Measurements from ENCODE around the gene EDAR.

Gene EDAR

GRCh38 chr2:108906403-108907077, 82.5 kb downstream of the EDAR start:
- DNase-seq, result no peak

GRCh38 chr2:108905906-108906305, 83.1 kb downstream of the EDAR start:
- DNase-seq, result no peak

GRCh38 chr2:108905176-108905575, 83.8 kb downstream of the EDAR start:
- no peak for DNase-seq

GRCh38 chr2:108904680-108905079, 84.3 kb downstream of the EDAR start:
- DNase-seq, result no peak

GRCh38 chr2:108898315-108899082, 90.5 kb downstream of the EDAR start:
- no peak for DNase-seq

GRCh38 chr2:108896741-108897140, 92.3 kb downstream of the EDAR start:
- no peak for DNase-seq

- no peak for DNase-seq
Measured at GRCh38 chr2:108895188-108895587, 93.8 kb downstream of the EDAR start.

- DNase-seq, result no peak
Measured at GRCh38 chr2:108894766-108895165, 94.3 kb downstream of the EDAR start.

- DNase-seq, result no peak
Measured at GRCh38 chr2:108893277-108893676, 95.7 kb downstream of the EDAR start.

- DNase-seq, result no peak
Measured at GRCh38 chr2:108889907-108890306, 99.1 kb downstream of the EDAR start.

GRCh38 chr2:108884619-108885018, 104.4 kb downstream of the EDAR start:
- no peak for DNase-seq

- DNase-seq, result no peak
Measured at GRCh38 chr2:108878276-108878675, 110.7 kb downstream of the EDAR start.

- no peak for DNase-seq
Measured at GRCh38 chr2:108877506-108877905, 111.5 kb downstream of the EDAR start.

GRCh38 chr2:108870069-108870644, 118.9 kb downstream of the EDAR start:
- DNase-seq, result no peak

- DNase-seq, result no peak
Measured at GRCh38 chr2:108869542-108869941, 119.5 kb downstream of the EDAR start.

- no peak for DNase-seq
Measured at GRCh38 chr2:108868911-108869310, 120.1 kb downstream of the EDAR start.

GRCh38 chr2:108866041-108866440, 123.0 kb downstream of the EDAR start:
- DNase-seq, result no peak

- no peak for DNase-seq
Measured at GRCh38 chr2:108858894-108859293, 130.1 kb downstream of the EDAR start.

- no peak for DNase-seq
Measured at GRCh38 chr2:108855194-108855593, 133.8 kb downstream of the EDAR start.

GRCh38 chr2:108854484-108854883, 134.5 kb downstream of the EDAR start:
- no peak for DNase-seq

GRCh38 chr2:108853421-108853820, 135.6 kb downstream of the EDAR start:
- DNase-seq, result no peak

- DNase-seq, result no peak
Measured at GRCh38 chr2:108852375-108852774, 136.6 kb downstream of the EDAR start.

- DNase-seq, result no peak
Measured at GRCh38 chr2:108847000-108847399, 142.0 kb downstream of the EDAR start.

GRCh38 chr2:108845923-108846322, 143.1 kb downstream of the EDAR start:
- DNase-seq, result no peak

Data from NCI-H1092 treated with DMSO at 0.1 percent for 48 hours (cell line).